D721Med (cell line): ENCODE results near the gene CLDN3.
"Not testable (repeated sequence)": the region's sequence is repeated elsewhere in the genome, so short reads cannot be mapped to it uniquely, and the experiment has no call there.

Experiments
- DNase-seq: peaks from one replicate; pipeline ENCODE4 v3.0.0; 2011; ENCODE audit warnings: low spot score; ENCODE audit not compliant: insufficient read length
- FAIRE-seq: peaks from 2 replicates; lab custom pipeline; 2011; peaks lifted over from hg19 to GRCh38; lab: Jason Lieb, UNC
- TF ChIP-seq, protein P1 (sequence below): IDR thresholded peaks from 2 replicates; pipeline ENCODE4 v1.5.1; 2012; ENCODE audit warnings: mild to moderate bottlenecking, control low read depth; ENCODE audit not compliant: insufficient read depth; ENCODE audit errors: missing control alignments

The CLDN3 gene

DNA sequence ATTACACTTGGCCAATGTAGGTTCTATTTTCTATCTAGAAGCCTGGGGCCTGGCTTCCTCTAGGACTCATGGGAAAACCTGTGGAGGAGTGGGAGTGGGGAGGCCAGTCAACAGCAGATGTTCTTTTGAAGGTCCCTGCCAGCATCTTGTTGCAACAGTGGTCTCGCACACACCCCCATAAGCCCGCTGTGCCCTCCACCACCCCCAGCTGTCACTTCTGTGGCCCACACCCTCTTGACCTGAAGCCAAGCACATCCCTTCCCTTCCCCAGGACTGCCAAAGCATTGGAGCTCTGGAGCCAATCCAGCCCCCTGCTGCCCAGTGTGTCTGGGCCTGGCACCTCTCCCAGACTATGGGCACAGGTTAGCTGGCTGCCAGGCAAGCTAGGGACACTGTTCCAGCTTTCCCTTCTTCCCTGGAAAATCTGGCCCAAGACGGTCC, 48.7 kb downstream of the CLDN3 start:
- FAIRE-seq: no peak

DNA sequence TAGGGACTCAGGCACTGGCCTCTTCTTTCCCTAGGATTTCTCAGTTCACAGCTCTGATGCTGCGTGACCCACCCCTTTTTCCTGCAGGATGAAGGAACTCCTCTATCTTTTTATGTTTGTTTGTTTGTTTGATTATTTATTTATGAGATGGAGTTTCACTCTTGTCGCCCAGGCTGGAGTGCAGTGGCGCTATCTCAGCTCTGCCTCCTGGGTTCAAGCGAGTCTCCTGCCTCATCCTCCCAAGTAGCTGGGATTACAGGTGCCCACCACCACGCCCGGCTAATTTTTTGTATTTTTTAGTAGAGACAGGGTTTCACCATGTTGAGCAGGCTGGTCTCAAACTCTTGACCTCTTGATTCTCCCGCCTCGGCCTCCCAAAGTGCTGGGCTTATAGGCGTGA, 49.6 kb downstream of the CLDN3 start:
- not testable (repeated sequence) for DNase-seq, FAIRE-seq

More for the DNA sequence above, 48.7 kb downstream of the CLDN3 start:
- DNase-seq: no peak
- TF ChIP-seq, protein P1, sequence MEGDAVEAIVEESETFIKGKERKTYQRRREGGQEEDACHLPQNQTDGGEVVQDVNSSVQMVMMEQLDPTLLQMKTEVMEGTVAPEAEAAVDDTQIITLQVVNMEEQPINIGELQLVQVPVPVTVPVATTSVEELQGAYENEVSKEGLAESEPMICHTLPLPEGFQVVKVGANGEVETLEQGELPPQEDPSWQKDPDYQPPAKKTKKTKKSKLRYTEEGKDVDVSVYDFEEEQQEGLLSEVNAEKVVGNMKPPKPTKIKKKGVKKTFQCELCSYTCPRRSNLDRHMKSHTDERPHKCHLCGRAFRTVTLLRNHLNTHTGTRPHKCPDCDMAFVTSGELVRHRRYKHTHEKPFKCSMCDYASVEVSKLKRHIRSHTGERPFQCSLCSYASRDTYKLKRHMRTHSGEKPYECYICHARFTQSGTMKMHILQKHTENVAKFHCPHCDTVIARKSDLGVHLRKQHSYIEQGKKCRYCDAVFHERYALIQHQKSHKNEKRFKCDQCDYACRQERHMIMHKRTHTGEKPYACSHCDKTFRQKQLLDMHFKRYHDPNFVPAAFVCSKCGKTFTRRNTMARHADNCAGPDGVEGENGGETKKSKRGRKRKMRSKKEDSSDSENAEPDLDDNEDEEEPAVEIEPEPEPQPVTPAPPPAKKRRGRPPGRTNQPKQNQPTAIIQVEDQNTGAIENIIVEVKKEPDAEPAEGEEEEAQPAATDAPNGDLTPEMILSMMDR: no peak

DNA sequence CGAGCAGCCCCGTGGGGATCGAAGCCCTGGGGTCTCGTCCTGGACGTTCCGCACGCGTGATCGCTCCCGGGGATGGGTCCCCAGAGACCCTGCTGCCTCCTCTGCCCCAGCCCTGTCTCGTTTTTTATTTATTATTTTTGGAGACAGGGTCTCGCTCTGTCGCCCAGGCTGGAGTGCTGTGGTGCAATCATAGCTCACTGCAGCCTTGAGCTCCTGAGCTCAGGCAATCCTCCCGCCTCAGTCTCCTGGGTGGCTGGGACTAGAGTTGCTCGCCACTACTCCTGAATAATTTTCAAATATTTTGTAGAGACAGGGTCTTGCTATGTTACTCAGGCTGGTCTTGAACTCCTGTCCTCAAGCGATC, 50.3 kb downstream of the CLDN3 start:
- TF ChIP-seq, protein P1: no peak
- FAIRE-seq: no peak
- no peak for DNase-seq
